Stimulated activated CD4-positive, alpha-beta T cell treated with anti-CD3 and anti-CD28 coated beads, TNF-alpha, amount 100 ng/mL, for 4 hours (primary cell): ENCODE results near the gene FGD5.
"Not testable (repeated sequence)": the region's sequence is repeated elsewhere in the genome, so short reads cannot be mapped to it uniquely, and the experiment has no call there.

Experiments
- DNase-seq, 3 experiments: peaks; one replicate each; pipeline ENCODE4 v3.0.0-alpha.2; 2020; ENCODE audit warnings: low read depth in 3 of 3

Gene FGD5

DNA sequence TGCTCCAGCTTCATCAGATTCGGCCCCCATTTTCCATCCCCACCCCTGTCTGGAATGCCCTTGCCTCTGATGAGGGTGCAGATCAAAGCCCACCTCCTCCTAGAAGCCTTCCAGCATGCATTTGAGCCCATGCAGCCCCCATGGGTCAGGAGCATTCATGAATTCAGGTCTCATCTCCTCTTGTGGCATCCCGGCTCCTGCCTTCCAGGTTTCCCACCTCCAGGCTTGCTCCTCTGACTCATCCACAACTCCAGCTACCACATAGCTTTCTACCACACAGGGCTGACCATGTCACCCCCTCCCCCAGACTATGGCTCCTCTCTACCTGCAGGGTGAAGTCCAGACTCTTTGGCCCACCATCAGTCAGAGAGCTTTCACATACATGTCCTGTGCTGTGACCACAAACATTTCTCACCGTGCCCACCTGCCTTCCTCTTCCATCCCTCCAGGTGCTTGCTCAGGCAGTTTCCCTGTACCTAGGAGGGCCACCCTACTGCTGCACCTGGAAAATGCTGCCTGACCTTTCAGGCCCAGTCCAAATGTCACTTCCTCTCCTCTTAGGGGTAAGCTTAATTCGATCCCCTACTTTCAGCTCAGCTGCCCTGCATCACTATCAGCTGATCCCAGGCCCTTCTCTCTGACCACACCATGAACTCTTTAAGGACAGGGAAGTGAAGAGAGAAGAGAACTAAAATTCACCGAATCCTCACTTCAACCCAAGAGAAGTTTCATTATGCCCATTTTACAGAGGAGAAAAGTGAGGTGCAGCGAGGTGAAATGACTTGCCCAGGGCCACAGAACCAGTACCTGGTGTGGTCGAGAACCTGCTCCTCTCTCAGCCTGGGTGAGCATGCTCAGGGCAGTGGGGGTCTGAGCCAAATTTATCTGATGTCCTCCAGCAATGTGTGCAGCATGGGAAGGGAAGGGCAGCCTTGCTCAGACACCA is 13.7 kb upstream of the FGD5 start:
- no peak for DNase-seq

DNA sequence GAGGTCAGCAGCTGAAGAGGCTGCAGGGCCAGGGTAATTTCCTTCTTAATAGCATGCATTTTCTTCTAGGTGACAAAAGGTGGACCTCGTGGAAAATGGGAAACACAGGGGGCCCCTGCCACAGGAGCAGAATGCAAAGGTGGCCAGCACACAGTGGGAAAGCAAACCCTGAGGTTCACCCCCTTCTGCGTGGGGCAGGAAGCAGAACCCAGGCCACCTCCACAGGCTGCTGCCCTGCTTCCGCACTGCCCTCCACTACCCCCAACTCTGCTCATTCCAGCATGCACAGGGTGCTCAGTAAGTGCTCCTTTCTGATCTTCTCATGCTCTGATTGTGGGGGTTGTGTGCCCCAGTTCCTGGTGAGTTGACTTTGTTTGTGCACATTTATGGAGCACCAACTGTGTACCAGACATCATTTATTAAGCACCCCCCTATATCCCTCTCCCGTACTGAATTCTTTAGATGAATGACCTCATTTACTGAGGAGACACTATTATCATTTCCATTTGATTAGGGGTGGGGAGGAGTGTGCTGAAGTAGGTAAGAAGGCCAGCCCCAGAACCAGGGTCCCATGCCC is 12.7 kb upstream of the FGD5 start:
- DNase-seq: no peak

DNA sequence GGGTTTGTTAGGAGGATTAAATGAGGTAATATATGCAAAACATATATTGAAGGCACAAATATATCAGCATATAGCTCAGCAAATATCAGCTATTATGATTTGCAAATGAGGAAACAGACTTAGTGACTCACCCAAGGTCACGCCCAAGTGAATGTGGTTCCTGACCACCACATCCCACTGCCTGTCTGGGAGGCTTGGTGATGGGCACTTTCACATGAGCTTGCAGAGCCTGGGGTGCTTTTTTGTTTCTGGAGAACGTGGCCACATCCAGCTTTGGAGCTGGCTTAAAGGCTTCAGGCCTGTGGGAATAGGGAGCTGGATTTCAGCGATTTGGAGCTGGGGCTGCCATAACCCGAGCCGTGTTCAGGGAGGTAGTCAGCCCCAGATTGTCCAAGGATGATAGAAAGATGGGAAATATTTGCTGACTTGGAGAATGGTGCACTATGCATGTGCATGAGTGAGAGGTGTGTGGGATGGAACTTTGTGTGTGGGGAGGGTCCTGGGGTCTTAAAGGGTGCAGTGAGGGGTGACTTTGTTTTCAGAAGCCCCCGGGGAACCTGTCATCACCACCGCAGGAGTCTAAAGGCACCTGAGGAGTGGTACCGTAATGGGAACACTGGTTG is 12.0 kb upstream of the FGD5 start:
- no peak for DNase-seq

DNA sequence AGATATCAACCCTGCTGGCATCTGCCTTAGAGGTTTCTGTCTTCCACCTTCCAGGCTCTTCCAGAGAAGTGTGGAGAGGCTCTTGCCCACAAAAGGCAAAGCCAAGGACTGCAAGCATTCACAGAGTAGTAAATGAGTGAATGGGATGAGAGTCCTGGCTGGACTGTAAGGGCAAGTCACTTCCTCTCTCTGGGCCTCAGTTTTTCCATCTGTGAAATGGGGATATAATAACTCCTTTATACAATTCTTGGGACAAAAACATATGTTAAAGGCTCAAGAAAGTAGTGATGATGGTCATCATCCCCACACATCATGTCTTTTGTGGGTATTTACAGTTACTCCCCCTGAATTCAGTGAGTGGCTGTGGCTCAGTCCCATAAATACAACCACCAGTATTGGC is 10.7 kb upstream of the FGD5 start:
- no peak for DNase-seq

DNA sequence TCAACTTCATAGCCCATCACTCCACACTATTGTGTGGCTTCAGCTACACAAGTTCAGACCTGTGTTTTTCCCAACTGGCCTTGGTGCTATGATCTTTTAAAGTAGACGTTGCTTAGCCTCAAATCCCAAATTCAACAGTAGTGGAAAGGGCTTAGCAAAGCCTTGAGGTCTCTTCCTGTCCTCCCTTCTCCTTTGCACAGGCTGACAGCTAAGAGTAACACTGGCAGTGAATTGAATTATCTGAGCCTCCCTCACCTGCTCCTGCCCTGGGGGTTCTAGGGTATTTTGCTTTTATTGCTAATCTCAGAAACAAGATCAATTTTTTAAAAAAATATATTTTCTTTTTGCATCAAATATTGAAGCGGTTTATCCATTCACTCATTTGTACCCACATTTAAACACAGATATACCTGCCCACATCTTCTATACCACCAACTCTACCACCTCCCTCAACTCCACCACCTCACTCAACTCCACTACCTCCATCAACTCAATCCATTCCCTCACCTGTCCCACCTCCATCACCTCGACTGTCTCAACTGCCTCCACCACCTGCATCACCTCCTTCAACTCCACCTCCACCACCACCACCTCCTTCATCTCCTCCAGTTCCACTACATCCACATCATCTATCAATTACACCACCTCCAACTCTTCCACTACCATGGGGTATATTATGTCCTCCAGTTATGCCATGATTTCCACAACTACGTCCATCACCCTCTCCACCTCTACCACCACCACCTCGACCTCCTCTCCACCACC is 10.1 kb upstream of the FGD5 start:
- DNase-seq: no peak

DNA sequence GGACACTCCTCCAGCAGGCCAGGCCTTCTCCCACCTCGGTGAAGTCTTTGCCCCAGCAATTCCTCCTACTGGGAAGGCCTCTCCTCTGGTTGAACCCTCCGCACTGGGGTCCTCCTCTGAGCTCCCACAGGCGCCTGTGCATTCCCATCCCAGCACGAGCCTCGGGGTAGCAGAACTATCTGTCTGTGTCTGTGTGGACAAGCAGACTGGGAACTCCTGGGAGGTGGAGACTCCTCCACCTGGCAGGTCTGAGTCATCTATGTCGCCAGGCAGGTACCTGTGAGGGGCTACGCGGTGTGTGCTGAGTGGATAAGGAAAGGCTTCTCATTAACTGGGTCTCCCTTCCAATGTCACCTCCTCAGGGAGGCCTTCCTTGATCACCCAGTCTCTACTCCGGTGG is 9.2 kb upstream of the FGD5 start:
- DNase-seq: not testable (repeated sequence)

DNA sequence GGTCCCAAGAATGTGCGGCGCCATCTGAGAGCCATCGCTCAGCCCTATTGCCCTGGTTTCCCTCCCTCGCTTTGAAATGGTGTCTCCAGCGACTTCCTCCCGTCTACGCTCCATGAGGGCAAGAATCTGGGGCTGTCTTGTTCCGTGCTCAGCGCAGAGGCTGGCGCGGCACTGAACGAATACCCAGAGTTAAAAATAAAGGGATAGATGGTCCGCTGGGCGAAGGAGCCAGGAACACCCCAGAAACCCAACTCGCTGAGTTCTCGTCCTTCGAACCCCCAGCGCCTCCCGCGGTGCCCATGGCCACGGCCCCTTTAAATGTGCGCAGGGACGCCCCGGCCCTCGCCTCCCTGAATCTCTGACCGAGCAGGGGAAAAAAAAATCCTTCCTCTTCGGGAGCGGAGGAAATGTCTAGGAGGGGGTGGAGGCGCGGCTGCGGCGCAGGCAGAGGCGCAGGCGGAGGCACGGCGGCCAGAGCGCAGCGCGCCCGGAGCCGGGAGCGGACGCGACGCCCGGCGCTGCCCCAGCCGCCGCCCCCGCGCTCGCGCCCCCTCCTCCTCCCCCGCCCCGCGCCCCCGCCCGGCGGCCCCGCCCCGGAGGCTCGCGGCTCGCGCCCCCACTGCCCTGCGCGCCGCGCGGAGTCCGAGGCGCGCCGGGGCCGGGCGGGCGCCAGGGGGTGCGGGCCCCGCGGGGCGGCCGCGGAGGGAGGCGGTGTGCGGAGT is 8.5 kb upstream of the FGD5 start:
- DNase-seq: no peak

DNA sequence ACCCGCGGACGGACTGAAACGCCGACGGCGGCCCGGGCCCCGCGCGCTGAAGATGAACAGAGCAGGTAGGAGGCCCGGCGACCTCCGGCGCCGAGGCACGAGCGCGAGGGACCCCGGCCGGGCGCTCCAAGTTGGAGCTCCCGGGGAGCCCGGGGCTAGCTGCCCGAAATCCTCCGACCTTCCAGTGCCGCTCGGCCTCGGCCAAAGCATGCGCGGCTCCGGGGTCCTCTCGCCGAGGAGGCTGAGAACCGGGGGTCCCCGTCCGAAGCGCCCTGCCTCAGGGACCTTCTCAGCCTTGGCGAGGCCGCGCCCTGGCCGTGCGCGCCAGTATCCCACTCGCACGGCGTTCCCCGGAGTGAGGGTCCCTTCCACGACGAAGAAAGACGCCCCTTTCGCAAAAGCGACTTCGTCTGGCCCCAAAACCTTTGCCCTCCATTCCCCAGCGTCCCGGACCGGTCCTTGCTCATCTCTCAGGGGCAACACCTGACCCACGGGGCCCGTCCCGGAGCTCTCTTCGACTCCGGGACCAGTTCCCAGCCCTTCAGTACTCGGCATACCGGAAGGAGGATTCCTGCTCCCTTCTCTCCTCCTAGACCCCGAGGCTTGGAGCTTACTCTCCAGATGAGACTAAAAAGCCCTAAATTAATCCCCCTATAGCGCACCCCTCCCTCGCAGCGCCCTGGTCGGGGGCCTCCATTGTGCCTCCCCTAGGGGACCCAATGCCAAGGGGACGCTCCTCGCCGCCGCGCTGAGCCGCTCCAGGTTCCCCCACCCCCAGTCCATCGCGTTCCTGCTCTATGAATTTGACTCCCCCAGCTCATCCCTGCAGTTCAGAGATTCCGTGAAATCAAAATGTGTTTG is 7.7 kb upstream of the FGD5 start:
- no peak for DNase-seq

DNA sequence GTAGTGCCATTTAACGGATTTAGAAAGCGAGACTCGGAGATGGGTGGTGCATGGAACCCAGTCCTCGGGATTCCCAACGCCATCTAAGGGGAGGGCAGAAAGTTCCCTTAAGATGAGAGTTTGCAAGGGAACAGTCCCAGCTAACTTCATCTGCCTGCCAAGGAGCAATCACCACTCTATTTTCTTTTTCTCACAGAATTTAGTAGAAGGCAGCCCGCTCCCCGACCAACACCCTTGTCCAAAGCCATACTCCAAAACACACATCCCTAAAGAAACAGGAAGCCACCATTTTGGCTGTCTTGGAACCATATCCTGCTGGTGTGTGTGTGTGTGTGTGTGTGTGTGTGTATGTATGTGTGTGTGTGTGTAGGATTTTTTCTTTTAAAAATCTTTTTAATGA is 7.1 kb upstream of the FGD5 start:
- DNase-seq: no peak

DNA sequence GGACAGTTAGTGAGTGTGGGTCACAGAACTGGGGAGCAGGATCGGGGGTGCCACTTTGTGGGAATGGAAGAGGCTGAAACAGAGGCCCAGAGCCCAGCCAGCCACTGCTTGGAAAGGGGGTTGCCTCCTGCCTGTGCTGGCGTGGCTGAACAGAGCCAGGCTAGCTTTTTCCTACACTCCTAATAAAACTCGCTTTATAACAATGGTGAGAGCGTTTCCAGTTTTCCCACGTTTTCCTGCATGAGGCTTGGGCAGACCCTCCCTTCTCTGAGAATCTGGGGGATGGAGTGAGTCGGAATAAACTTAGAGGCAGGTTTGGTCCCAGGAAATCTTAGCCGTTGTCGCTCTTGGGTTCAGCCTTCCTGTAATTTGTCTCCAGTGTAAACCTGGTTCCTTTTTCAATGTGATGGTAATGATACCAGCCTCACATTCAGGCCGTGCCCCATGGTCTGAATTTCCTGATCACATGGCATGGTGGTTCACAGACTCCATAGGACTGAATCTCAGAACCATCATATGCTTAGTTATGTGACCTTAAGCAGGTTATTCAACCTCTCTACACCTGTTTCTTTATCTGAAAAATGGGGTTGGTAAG is 6.5 kb upstream of the FGD5 start:
- no peak for DNase-seq

DNA sequence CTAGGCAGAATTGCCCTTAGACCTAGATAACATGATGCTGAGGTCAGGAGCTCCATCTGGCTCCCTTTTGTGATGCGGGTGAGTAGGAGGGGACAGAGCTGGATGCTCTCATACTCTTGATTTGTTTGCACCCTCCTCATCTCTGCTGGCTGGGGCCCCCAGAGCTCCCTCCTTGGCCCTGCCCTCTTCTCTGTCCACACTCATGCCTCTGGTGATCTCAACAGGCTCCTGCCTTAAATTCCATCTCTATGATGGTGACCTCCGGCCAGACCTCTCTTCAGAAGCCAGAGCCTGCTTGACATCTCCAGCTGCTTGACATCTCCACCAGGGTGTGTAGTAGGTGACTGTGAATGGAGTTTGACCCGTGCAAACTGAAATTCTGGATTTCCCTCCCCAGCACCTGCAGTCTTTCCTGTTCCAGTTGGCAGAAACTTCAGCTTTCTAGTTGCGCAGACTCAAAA is 4.3 kb upstream of the FGD5 start:
- DNase-seq: no peak

DNA sequence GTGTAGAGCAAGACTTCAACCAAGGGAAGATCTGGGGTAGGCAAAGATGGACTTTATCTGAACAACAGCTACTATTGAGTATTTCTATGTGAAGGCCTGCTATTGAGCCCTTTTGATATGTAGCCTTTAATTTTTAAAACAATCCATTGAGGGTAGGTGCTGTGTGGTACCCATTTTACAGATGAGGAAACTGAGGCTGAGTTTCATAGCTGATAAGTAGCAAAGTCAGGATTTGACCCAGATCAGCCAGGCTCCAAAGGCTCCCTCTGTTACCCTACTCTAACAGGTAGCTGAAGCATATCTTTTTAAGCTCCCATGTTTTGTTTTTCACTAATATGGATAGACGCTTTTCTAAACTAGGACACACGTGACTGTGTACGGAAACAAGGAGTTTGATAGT is 2.4 kb upstream of the FGD5 start:
- DNase-seq: no peak

DNA sequence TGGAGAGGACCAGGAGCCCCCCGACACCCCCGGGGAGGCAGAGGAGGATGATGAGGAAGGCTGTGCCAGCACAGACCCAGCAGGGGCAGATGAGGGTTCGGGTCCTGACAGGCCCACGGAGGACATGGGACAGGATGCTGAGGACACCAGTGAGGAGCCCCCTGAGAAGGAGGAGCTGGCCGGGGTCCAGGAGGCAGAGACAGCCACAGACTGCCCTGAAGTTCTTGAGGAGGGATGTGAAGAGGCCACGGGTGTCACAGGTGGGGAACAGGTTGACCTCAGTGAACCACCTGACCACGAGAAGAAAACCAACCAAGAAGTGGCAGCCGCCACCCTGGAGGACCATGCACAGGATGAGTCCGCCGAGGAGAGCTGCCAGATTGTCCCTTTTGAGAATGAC is 909 bp downstream of the FGD5 start:
- no peak for DNase-seq

DNA sequence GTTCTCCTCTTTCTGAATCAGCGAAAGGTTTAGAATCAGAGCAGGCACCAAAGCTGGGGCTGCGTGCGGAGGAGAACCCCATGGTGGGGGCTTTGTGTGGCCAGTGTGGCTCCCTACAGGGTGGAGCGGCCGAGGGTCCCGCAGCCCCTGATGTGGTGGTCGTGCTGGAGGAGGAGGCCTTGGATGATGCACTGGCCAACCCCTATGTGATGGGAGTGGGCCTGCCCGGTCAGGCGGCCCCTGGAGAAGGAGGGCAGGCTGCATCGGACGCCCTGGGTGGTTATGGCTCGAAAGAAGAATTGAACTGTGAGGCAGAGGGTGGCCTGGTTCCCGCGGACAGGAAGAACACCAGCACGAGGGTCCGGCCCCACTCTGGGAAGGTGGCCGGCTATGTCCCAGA is 1.4 kb downstream of the FGD5 start:
- DNase-seq: no peak

DNA sequence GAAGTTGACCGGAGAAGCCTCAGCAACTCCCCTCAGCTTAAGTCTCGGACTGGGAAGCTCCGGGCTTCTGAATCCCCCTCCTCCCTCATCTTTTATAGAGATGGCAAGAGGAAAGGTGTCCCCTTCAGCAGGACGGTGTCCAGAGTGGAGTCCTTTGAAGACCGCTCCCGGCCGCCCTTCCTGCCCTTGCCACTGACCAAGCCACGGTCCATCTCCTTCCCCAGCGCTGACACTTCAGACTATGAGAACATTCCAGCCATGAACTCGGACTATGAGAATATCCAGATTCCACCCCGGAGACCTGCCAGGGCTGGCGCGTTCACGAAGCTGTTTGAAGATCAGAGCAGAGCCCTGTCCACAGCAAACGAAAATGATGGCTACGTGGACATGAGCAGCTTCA is 2.4 kb downstream of the FGD5 start:
- DNase-seq: no peak

DNA sequence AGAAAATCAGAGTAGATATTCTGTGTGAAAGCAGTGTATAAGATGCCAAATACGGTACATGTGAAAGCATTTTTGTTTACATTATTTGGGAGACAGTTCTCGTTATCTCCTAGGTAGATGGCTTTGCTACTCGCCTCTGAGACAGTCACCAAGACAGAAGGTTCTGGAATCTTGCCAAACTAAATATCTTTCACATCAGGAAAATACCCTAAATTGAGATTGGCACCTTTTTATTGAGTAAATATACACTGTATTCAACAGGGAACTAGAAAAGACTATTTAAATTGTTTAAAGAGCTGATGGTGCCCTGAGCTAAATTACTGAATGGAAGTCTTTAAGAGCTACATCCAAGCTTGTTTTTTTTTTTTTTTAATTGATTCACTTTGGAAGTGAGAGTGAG is 3.4 kb downstream of the FGD5 start:
- DNase-seq: no peak

DNA sequence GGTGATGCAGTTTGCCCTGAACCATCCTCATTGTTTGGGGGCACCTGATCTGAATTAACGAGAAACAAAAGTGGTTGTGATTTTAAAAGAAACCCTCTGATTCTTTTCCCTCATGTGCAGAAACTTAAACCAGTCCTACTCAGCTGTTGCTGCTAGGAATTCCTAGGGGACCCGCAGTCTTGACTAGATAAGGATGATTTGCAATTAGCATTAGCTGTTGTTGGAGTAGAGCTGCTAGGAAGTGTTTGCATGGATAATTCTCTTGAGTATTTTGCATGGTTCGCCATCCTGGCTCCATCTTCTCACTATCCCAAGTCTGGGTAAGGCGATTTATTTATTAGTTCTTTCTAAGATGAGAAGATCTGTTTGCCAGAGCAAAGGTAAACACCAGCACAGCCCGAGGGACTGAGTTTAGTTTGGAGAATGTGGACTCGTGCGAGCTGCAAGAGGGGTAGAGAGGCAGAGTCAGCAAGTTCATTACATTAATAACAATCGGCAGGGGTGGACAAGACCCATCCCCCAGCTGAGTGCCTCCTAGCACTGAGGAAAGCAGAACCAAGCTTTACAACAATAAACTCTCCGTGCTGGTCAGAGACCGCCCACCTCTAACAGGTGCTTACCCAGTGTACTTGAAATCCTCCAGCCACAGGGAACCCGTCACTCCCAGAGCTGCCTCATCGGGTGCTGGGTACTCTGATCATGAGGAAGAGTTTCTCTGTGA is 4.1 kb downstream of the FGD5 start:
- DNase-seq: no peak

DNA sequence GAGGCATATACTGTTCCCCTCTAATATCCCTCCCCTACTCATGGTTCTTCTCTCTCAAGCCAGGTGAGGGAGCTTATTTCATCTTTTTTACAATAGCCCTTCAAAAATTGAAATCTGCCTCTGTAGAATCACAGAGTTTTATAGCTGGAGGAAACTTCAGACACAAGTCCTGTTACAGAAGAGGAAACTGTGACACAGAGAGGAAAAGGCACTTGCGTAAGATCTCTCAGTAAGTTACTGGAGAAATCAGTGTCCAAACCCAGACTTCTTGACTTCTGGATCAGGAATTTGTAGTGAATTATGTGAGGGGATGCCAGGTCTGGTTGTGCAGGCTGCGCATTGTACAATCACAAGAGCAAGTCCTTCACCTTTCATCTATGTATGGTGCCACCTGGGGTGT is 4.6 kb downstream of the FGD5 start:
- no peak for DNase-seq

DNA sequence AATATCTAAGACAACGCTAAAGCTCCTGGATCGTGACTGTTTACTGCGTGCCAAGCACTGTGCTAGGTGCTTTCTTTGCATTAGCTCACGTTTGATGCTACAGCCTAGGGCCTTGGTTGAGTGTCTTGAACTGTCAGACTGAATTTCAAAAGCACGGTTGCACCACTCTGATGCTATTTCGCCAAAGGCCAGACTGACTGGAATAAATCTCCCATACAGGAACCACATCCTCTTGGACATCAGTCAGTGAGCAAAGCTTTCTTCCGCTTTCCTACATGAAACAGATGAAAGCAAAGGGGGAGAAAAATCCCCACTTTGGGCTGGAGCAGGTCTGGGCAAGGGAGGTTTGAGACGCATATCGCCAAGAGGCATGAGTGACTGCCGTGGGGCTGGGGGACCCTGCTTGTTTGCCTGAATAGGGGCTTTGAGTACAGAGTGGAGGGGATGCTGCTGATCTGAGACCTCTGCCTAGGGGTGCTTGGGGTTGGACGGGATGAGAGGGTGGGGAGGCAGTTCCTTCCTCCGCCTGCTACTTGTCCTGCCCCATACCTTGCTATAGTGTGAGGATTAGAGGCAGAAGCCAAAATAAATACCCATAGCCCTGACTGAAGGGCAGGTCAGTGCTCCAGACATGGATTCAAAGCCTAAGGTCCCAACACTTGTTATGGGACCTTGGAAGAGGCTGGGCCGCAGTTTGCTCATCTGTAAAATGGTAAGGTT is 5.3 kb downstream of the FGD5 start:
- DNase-seq: no peak
